Stimulated activated effector memory CD8-positive, alpha-beta T cell treated with anti-CD3 and anti-CD28 coated beads, Interleukin-12 subunit alpha, Interleukin-12 subunit beta, amount 100 ng/mL, for 72 hours (primary cell): ENCODE data around the gene STS.
"Not testable (repeated sequence)": the region's sequence is repeated elsewhere in the genome, so short reads cannot be mapped to it uniquely, and the experiment has no call there.

ENCODE experiments used
- ATAC-seq: fragments of 150-1000 bp; cut with Tn5 transposase; 2 replicates; pipeline ENCODE4 v1.10.0; 2021
- DNase-seq, 2 donors: peaks; one replicate each; pipeline ENCODE4 v3.0.0; 2021 to 2022; ENCODE audit warnings: low spot score in 2 of 2
- H3K27ac Mint-ChIP-seq: one replicate; pipeline ENCODE4 v1.8.0; 2022; ENCODE audit warnings: mild to moderate bottlenecking, mixed read lengths
- H3K36me3 Mint-ChIP-seq: one replicate; pipeline ENCODE4 v1.8.0; 2022; ENCODE audit warnings: mild to moderate bottlenecking, mixed read lengths
- H3K4me1 Mint-ChIP-seq: one replicate; pipeline ENCODE4 v1.8.0; 2022; ENCODE audit warnings: mixed read lengths
- H3K4me3 Mint-ChIP-seq: one replicate; pipeline ENCODE4 v1.8.0; 2022; ENCODE audit warnings: mild to moderate bottlenecking, mixed read lengths
- H3K9me3 Mint-ChIP-seq: one replicate; pipeline ENCODE4 v1.8.0; 2022; ENCODE audit warnings: mixed read lengths

The STS gene

DNA sequence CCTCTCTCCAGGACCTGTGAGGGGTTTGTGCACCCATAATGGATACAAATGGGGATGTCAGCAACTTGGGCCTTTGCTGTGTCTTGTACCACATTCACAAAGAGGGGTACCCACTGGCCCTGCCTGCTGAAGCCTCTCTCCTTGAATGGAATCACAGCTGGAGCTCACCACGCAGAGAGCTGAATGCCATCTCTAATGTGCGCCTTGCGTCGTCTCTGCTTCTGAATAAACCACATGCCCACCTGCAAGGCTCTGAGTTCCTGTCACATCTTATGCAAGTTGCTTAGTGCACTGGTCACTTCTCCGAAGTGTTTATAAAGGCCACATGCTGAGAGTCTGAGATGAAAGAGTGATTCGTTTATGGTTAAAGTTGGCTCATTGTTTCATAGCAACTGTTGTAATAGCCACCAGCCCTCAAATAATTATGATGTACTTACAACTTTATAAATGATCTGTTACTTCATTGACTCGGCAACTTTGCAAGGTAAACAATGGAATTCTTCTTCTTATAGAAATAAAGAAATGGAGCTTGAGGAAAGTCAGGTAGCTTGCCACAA, 6.6 kb downstream of the STS start:
- DNase-seq, result no peak
- H3K4me3 Mint-ChIP-seq, result no peak overlapping the region
- H3K4me1 Mint-ChIP-seq, result no peaks in the 10 kb centered on the region
- peak overlapping the region; percentile 56 for H3K27ac Mint-ChIP-seq
- no peaks in the 10 kb centered on the region for H3K9me3 Mint-ChIP-seq
- ATAC-seq, result no peak
- peaks cover under 1% of the 10 kb centered on the region for H3K36me3 Mint-ChIP-seq

GRCh38 chrX:7155163-7155562, 7.7 kb downstream of the STS start:
- H3K4me1 Mint-ChIP-seq, result no peaks in the 10 kb centered on the region
- no peaks in the 10 kb centered on the region for H3K9me3 Mint-ChIP-seq
- H3K4me3 Mint-ChIP-seq, result no peak overlapping the region
- no peak for ATAC-seq
- H3K36me3 Mint-ChIP-seq, result no peaks in the 10 kb centered on the region
- no peak for DNase-seq
- H3K27ac Mint-ChIP-seq, result no peak overlapping the region

DNA sequence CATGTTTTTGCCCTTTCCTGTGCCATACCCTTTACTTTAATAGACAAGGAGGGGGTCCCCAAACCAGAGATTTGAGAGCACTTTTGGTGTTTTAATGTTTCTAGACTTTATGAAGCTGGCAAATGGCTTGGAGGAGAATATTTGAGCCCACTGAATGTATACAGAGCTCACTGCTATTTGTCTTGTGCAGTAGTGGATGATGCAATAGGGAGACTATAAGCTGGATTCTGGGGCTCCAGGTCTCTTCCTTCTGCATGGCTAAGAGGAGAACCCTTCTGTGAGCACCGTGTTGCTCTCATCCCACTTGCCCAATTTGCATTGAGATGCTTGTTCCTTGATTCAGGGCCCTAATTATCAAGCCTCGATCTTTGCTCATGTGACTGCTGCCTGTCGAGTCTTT, 9.4 kb downstream of the STS start:
- Mint-ChIP-seq H3K36me3 (no peaks in the 10 kb centered on the region), H3K27ac (no peak overlapping the region), H3K4me3 (no peak overlapping the region), H3K9me3 (no peaks in the 10 kb centered on the region), H3K4me1 (no peaks in the 10 kb centered on the region)
- DNase-seq (no peak), ATAC-seq (no peak)

DNA sequence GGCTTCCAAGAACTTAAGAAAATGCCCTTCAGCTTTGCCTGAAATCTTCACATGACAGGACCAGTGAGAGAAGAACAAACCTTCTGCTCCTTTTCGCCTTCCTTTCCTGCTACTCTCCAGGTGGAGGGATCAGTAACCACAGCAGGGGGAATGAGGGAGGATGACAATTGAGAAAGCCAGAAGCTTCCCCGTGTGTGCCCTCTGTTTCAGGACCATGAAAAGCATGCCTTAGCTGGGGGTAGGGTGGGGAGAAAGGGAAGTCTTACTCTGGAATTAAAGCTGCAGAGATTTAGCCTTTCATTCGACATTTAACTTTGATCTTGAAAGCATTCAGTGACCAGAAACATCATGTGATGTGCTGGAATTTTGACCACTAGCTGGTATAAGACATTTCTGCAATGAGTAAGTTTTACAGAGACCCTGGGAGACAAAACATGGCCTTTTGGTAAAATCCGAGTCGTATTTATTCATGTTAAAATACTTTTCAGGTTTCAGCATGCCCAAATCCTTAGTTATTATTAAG, 11.0 kb downstream of the STS start:
- no peaks in the 10 kb centered on the region for H3K36me3 Mint-ChIP-seq
- H3K9me3 Mint-ChIP-seq, result no peaks in the 10 kb centered on the region
- no peak overlapping the region for H3K27ac Mint-ChIP-seq
- no peaks in the 10 kb centered on the region for H3K4me1 Mint-ChIP-seq
- DNase-seq (no peak), ATAC-seq (no peak)
- no peak overlapping the region for H3K4me3 Mint-ChIP-seq

GRCh38 chrX:7159149-7159861, 11.8 kb downstream of the STS start:
- no peak for ATAC-seq
- H3K9me3 Mint-ChIP-seq, result no peaks in the 10 kb centered on the region
- H3K27ac Mint-ChIP-seq, result no peak overlapping the region
- H3K36me3 Mint-ChIP-seq, result no peaks in the 10 kb centered on the region
- no peak for DNase-seq
- H3K4me1 Mint-ChIP-seq, result no peaks in the 10 kb centered on the region
- H3K4me3 Mint-ChIP-seq, result no peak overlapping the region

- no peaks in the 10 kb centered on the region for H3K36me3 Mint-ChIP-seq
- ATAC-seq (no peak), DNase-seq (no peak)
- no peak overlapping the region for H3K4me3 Mint-ChIP-seq
- no peaks in the 10 kb centered on the region for H3K9me3 Mint-ChIP-seq
- H3K4me1 Mint-ChIP-seq, result no peaks in the 10 kb centered on the region
- no peak overlapping the region for H3K27ac Mint-ChIP-seq
Observed at GRCh38 chrX:7163146-7163677, 15.7 kb downstream of the STS start.

DNA sequence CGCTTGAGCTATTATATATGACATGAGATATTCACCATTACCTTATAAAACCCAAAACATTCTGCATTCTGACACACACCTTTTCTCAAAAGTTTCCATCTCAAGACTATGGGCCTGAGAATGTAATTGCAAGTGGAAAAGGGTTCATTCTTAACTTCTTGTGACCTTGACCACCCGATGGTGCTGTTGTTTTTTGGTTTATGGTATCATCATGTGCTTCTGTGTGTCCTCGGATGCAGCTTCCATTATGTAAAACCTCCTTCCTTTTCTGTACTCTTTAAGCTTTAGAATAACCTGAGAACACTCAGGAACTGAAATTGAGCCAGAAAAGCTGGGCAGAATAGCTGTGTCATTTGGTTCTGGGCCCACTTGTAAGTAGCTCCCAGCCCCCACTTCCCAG, 16.7 kb downstream of the STS start:
- ATAC-seq, result no peak

GRCh38 chrX:7168371-7168770, 20.9 kb downstream of the STS start:
- Mint-ChIP-seq H3K27ac (no peak overlapping the region), H3K9me3 (no peaks in the 10 kb centered on the region), H3K36me3 (no peaks in the 10 kb centered on the region), H3K4me3 (no peak overlapping the region), H3K4me1 (no peaks in the 10 kb centered on the region)
- DNase-seq (no peak), ATAC-seq (no peak)

More for the DNA sequence above, 16.7 kb downstream of the STS start:
- Mint-ChIP-seq H3K4me1 (no peaks in the 10 kb centered on the region), H3K4me3 (no peak overlapping the region), H3K9me3 (no peaks in the 10 kb centered on the region), H3K27ac (no peak overlapping the region), H3K36me3 (no peaks in the 10 kb centered on the region)
- DNase-seq, result no peak

GRCh38 chrX:7169627-7170026, 22.1 kb downstream of the STS start:
- Mint-ChIP-seq H3K9me3 (no peaks in the 10 kb centered on the region), H3K4me3 (no peak overlapping the region), H3K36me3 (no peaks in the 10 kb centered on the region), H3K4me1 (no peaks in the 10 kb centered on the region), H3K27ac (no peak overlapping the region)
- no peak for ATAC-seq
- DNase-seq, result no peak

DNA sequence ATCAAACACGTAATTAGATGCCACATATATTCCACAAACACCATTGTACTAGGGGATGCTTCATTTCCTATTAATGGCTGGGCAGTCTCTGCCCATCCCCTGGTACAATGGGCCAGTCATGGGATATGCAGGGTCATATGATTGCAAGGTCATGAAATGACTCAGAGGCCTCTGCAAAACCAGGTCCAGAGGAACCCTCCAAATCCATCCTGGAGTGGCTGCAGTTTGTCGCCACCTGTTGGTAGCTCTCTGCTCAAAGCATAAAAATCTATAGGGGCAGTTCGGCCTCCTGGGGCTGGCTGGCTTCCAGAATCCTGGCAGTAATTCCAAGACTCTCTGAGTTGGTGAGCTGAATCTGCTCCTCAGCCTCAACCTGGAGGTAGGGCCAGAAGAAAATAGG, 23.4 kb downstream of the STS start:
- H3K27ac Mint-ChIP-seq, result no peak overlapping the region
- H3K4me1 Mint-ChIP-seq, result no peaks in the 10 kb centered on the region
- no peaks in the 10 kb centered on the region for H3K36me3 Mint-ChIP-seq
- ATAC-seq (peak; percentile 61), DNase-seq (peak; percentile 2 to 49)
- H3K9me3 Mint-ChIP-seq, result no peaks in the 10 kb centered on the region
- no peak overlapping the region for H3K4me3 Mint-ChIP-seq

- not testable (repeated sequence) for H3K36me3 Mint-ChIP-seq, ATAC-seq, DNase-seq, H3K27ac Mint-ChIP-seq, H3K9me3 Mint-ChIP-seq, H3K4me3 Mint-ChIP-seq
- peaks cover 10% of the 10 kb centered on the region for H3K4me1 Mint-ChIP-seq
Observed at GRCh38 chrX:7178859-7179258, 31.3 kb downstream of the STS start.

- no peak overlapping the region for H3K27ac Mint-ChIP-seq
- no peak overlapping the region for H3K4me3 Mint-ChIP-seq
Observed at GRCh38 chrX:7179446-7179845, 31.9 kb downstream of the STS start.

DNA sequence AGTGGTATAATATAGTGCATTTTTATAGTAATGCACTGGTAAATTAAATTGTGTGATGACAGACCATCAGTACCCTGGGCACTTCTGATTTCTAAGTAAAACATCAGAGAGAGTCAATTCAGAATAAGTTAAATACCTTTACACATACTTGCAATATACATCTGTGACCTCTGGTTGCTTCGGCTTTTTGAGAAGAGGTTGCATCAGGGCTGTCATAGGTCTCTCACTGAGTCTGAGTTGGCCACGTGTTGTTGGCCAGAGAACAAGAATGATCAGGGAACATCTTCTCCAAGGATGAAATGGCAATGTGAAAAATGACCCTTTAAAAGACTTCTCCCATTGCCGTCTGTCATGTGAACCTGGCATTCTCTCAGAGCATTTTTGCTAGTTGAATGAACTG, 37.3 kb downstream of the STS start:
- DNase-seq, result no peak
- H3K36me3 Mint-ChIP-seq, result no peaks in the 10 kb centered on the region
- peaks cover under 1% of the 10 kb centered on the region for H3K4me1 Mint-ChIP-seq
- no peak for ATAC-seq
- H3K27ac Mint-ChIP-seq, result no peak overlapping the region
- H3K4me3 Mint-ChIP-seq, result no peak overlapping the region
- H3K9me3 Mint-ChIP-seq, result no peaks in the 10 kb centered on the region

More at GRCh38 chrX:7179446-7179845, 31.9 kb downstream of the STS start:
- H3K36me3 Mint-ChIP-seq, result no peaks in the 10 kb centered on the region
- no peak for DNase-seq
- H3K9me3 Mint-ChIP-seq, result no peaks in the 10 kb centered on the region
- ATAC-seq, result peak; percentile 67
- H3K4me1 Mint-ChIP-seq, result peaks cover 10% of the 10 kb centered on the region

DNA sequence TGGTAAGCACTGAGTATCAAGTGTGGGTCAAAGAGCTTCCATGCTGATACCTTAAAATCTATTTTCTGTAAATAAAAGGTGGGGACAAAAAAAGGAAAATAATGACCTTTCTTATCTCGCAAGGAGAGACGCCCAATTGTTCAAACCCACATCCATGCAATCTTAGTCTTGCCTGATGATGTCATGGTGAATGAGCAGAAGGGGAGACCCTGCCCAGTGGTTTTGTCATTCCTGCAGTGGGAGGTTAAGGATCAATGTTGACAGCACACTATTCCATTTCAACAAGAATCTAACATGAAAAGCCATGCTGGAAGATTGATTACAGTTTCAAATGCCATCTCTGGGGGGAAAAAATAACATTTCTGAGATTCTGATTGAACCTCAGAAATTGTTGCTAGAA, 41.2 kb downstream of the STS start:
- DNase-seq, result no peak
- H3K36me3 Mint-ChIP-seq, result no peaks in the 10 kb centered on the region
- H3K4me3 Mint-ChIP-seq, result no peak overlapping the region
- H3K9me3 Mint-ChIP-seq, result no peaks in the 10 kb centered on the region
- no peaks in the 10 kb centered on the region for H3K4me1 Mint-ChIP-seq
- no peak for ATAC-seq
- no peak overlapping the region for H3K27ac Mint-ChIP-seq

- H3K9me3 Mint-ChIP-seq, result no peaks in the 10 kb centered on the region
- no peak for DNase-seq
Observed at GRCh38 chrX:7190157-7190556, 42.6 kb downstream of the STS start.

DNA sequence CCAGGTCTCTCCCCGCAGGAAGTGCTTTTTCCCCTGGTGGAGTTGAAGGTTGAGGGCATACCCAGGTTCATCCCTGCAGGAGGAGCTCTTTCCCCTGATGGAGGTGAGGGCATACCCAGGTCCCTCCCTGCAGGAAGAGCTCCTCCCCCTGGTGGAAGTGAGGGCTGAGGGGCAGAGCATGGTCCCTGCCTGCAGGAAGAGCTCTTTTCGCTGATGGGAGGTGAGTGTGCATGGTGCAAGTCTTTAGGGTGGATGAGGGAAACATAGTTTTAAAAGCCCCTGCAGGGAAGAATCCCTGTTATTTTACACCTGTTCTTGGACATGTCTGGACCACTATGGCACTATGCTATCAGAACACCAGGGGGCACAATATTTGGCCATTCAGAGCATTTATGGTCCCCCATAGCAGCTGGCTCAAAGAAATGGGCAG, 44.2 kb downstream of the STS start:
- Mint-ChIP-seq H3K27ac (no peak overlapping the region), H3K4me1 (no peaks in the 10 kb centered on the region), H3K36me3 (no peaks in the 10 kb centered on the region), H3K4me3 (no peak overlapping the region), H3K9me3 (no peaks in the 10 kb centered on the region)
- no peak for DNase-seq
- no peak for ATAC-seq

More at GRCh38 chrX:7190157-7190556, 42.6 kb downstream of the STS start:
- Mint-ChIP-seq H3K4me3 (no peak overlapping the region), H3K27ac (no peak overlapping the region), H3K36me3 (no peaks in the 10 kb centered on the region), H3K4me1 (no peaks in the 10 kb centered on the region)
- no peak for ATAC-seq
